CD14-positive monocyte (primary cell): ENCODE measurements around the gene EYS. TPM values are rescaled to one million over a fixed set of nuclear protein-coding genes. Genes with fewer than 3 reads are reported as not detected.

Source experiments
- DNase-seq, 3 donors: peaks; one replicate each; pipeline ENCODE4 v3.0.0-alpha.2; 2011 to 2022
- H2AFZ ChIP-seq: 2 replicates; pipeline ENCODE4 v1.6.0; 2012; ENCODE audit warnings: mild to moderate bottlenecking, low read depth, low read length, inconsistent platforms; ENCODE audit not compliant: insufficient read depth, poor library complexity, severe bottlenecking
- H3K27ac ChIP-seq, 2 donors: 1 replicate in 1 of 2; 2 replicates in 1 of 2; pipeline ENCODE4 v1.5.1; 2012 to 2013; ENCODE audit warnings: low read length in 2 of 2, control low read depth in 1 of 2, inconsistent platforms in 1 of 2, low read depth in 1 of 2, mild to moderate bottlenecking in 1 of 2
- H3K27me3 ChIP-seq, 2 donors: one replicate each; pipeline versions ENCODE4 v1.6.0 to v1.6.1; 2011 to 2013; ENCODE audit warnings: low read length in 2 of 2; ENCODE audit not compliant: control insufficient read depth in 2 of 2, insufficient read depth in 2 of 2
- H3K36me3 ChIP-seq, 2 donors: replicated peaks in 1 of 2; 1 replicate in 1 of 2; 2 replicates in 1 of 2; pipeline versions ENCODE4 v1.5.1 to v1.6.1; 2012 to 2013; ENCODE audit warnings: low read length in 2 of 2, control low read depth in 1 of 2, inconsistent platforms in 1 of 2, mild to moderate bottlenecking in 1 of 2; ENCODE audit not compliant: insufficient read depth in 2 of 2, control insufficient read depth in 1 of 2
- H3K4me1 ChIP-seq, 2 donors: 1 replicate in 1 of 2; 2 replicates in 1 of 2; pipeline versions ENCODE4 v1.5.1 to v1.6.1; 2012 to 2013; ENCODE audit warnings: low read length in 2 of 2, control low read depth in 1 of 2, inconsistent platforms in 1 of 2, mild to moderate bottlenecking in 1 of 2, moderate library complexity in 1 of 2; ENCODE audit not compliant: insufficient read depth in 2 of 2, control insufficient read depth in 1 of 2
- H3K4me2 ChIP-seq: replicated peaks from 2 replicates; pipeline ENCODE3; 2012; ENCODE audit warnings: low read length, moderate library complexity, mild to moderate bottlenecking; ENCODE audit not compliant: poor library complexity, severe bottlenecking; ENCODE audit errors: extremely low read depth
- H3K4me3 ChIP-seq, 3 experiments: fragments of 200-600 bp in 1 of 3; sonication (generic) in 1 of 3; replicated peaks in 1 of 3; 1 replicate in 2 of 3; 2 replicates in 1 of 3; pipeline ENCODE4 v1.5.1; 2011 to 2013; ENCODE audit warnings: low read length in 3 of 3, mild to moderate bottlenecking in 3 of 3, control low read depth in 2 of 3, low read depth in 2 of 3, inconsistent platforms in 1 of 3, moderate library complexity in 1 of 3
- H3K79me2 ChIP-seq: 2 replicates; pipeline ENCODE4 v1.6.0; 2012; ENCODE audit warnings: mild to moderate bottlenecking, control low read depth, inconsistent platforms, low read length, moderate library complexity; ENCODE audit not compliant: insufficient read depth
- H3K9ac ChIP-seq: 2 replicates; pipeline ENCODE4 v1.6.0; 2017; ENCODE audit warnings: low read length, mild to moderate bottlenecking; ENCODE audit not compliant: insufficient read depth, poor library complexity, severe bottlenecking
- H3K9me3 ChIP-seq, 2 donors: replicated peaks in 1 of 2; 1 replicate in 1 of 2; 2 replicates in 1 of 2; pipeline versions ENCODE4 v1.5.1 to v1.6.1; 2012 to 2013; ENCODE audit warnings: low read length in 2 of 2, control low read depth in 1 of 2; ENCODE audit not compliant: control insufficient read depth in 1 of 2, insufficient read depth in 1 of 2
- H4K20me1 ChIP-seq: 2 replicates; pipeline ENCODE4 v1.6.0; 2012; ENCODE audit warnings: mild to moderate bottlenecking, low read length, control low read depth, moderate library complexity; ENCODE audit not compliant: insufficient read depth
- H3K27ac Mint-ChIP-seq, 7 donors: one replicate each; pipeline ENCODE4 v1.8.0; 2020; ENCODE audit warnings: mild to moderate bottlenecking in 7 of 7, mixed read lengths in 7 of 7, moderate library complexity in 6 of 7, inconsistent platforms in 2 of 7
- H3K27me3 Mint-ChIP-seq, 3 donors: one replicate each; pipeline ENCODE4 v1.8.0; 2021 to 2022; ENCODE audit warnings: low read depth in 3 of 3, mild to moderate bottlenecking in 3 of 3, mixed read lengths in 3 of 3, moderate library complexity in 3 of 3, inconsistent platforms in 1 of 3
- H3K36me3 Mint-ChIP-seq, 2 donors: one replicate each; pipeline ENCODE4 v1.8.0; 2020; ENCODE audit warnings: mixed read lengths in 2 of 2, inconsistent platforms in 1 of 2, mild to moderate bottlenecking in 1 of 2
- H3K4me1 Mint-ChIP-seq: one replicate; pipeline ENCODE4 v1.8.0; 2020; ENCODE audit warnings: mild to moderate bottlenecking, mixed read lengths
- H3K4me3 Mint-ChIP-seq, 2 donors: one replicate each; pipeline ENCODE4 v1.8.0; 2020; ENCODE audit warnings: mild to moderate bottlenecking in 2 of 2, mixed read lengths in 2 of 2, moderate library complexity in 1 of 2
- H3K9me3 Mint-ChIP-seq, 7 donors: one replicate each; pipeline ENCODE4 v1.8.0; 2020 to 2022; ENCODE audit warnings: mixed read lengths in 7 of 7, mild to moderate bottlenecking in 6 of 7, moderate library complexity in 6 of 7, inconsistent platforms in 2 of 7
- CTCF ChIP-seq: fragments of 200-600 bp; IDR thresholded peaks from one replicate; pipeline ENCODE4 v1.8.0; 2022; ENCODE audit warnings: antibody characterized with exemption, mild to moderate bottlenecking
- WGBS: methylation state at CpG from one replicate; pipeline ENCODE4 v1.1.5; 2013; ENCODE audit warnings: missing lambda C conversion rate; ENCODE audit not compliant: insufficient coverage; 5-methylcytosine and 5-hydroxymethylcytosine counted together
- intact Hi-C, 2 donors: fragments of 100-400 bp; cut with micrococcal nuclease; formaldehyde crosslinking; loops; one replicate each; pipeline versions ENCODE4 v1.15.0 to v1.15.1; 2023
- polyA plus RNA-seq, 3 donors: library from polyadenylated mRNA; depleted of rRNA in 1 of 3; unstranded in 2 of 3; stranded (reverse) in 1 of 3; fragments of 300-500 nt in 2 of 3; fragments of >200 nt in 1 of 3; fragmentation: Illumina TruSeq in 2 of 3; gene quantifications; 1 replicate in 2 of 3; 2 replicates in 1 of 3; pipeline ENCODE4 v1.2.3, GENCODE V29; 2012 to 2021

Gene EYS
- polyA plus RNA-seq, 3 donors = 0.01 to 0.03 TPM; not detected in 1

- no peak overlapping the region for H3K27ac ChIP-seq
- no peak overlapping the region for H3K27ac Mint-ChIP-seq
- peaks cover 0 to 9% of the 10 kb centered on the region in 2 donors for H3K9me3 ChIP-seq
- TF ChIP-seq CTCF = no peak
- no peak overlapping the region for H3K4me3 ChIP-seq
- H3K27me3 Mint-ChIP-seq = no peaks in the 10 kb centered on the region
- no peak overlapping the region for H3K4me2 ChIP-seq
- no CpG with 5 or more reads among the region's 8 CpGs for WGBS
- H3K4me1 Mint-ChIP-seq = no peaks in the 10 kb centered on the region
- H4K20me1 ChIP-seq = no peaks in the 10 kb centered on the region
- H2AFZ ChIP-seq = no peak overlapping the region
- DNase-seq = no peak
- H3K9ac ChIP-seq = no peak overlapping the region
- H3K4me3 Mint-ChIP-seq = no peak overlapping the region
- no peaks in the 10 kb centered on the region for H3K27me3 ChIP-seq
- no peaks in the 10 kb centered on the region for H3K36me3 Mint-ChIP-seq
- no peaks in the 10 kb centered on the region for H3K4me1 ChIP-seq
- no peaks in the 10 kb centered on the region for H3K36me3 ChIP-seq
- peaks cover 6 to 22% (median 8%) of the 10 kb centered on the region in 7 donors for H3K9me3 Mint-ChIP-seq
- no peaks in the 10 kb centered on the region for H3K79me2 ChIP-seq
- intact Hi-C loops = no loop called here
Observed at GRCh38 chr6:64683682-64684081, 1023.3 kb downstream of the EYS start.

GRCh38 chr6:64681416-64682160 lies 1025.4 kb downstream of the EYS start:
- intact Hi-C loops = no loop called here
- H3K36me3 Mint-ChIP-seq = no peaks in the 10 kb centered on the region
- H3K27ac Mint-ChIP-seq = no peak overlapping the region
- Histone ChIP-seq H3K27ac (no peak overlapping the region), H4K20me1 (no peaks in the 10 kb centered on the region), H3K36me3 (no peaks in the 10 kb centered on the region), H3K9me3 (peaks cover 0 to 9% of the 10 kb centered on the region in 2 donors), H3K4me1 (no peaks in the 10 kb centered on the region), H2AFZ (no peak overlapping the region), H3K79me2 (no peaks in the 10 kb centered on the region), H3K4me2 (no peak overlapping the region), H3K27me3 (no peaks in the 10 kb centered on the region), H3K4me3 (no peak overlapping the region), H3K9ac (no peak overlapping the region)
- no peak for DNase-seq
- no peak overlapping the region for H3K4me3 Mint-ChIP-seq
- H3K9me3 Mint-ChIP-seq = peaks cover 3 to 18% (median 6%) of the 10 kb centered on the region in 7 donors
- no peaks in the 10 kb centered on the region for H3K4me1 Mint-ChIP-seq
- H3K27me3 Mint-ChIP-seq = no peaks in the 10 kb centered on the region
- TF ChIP-seq CTCF = no peak
- 96% methylated on average over 18 of the region's 23 CpGs for WGBS
